Effector memory CD8-positive, alpha-beta T cell (primary cell): ENCODE measurements around the gene CPXM2.

Experiments used
- ATAC-seq: fragments of 150-1000 bp; cut with Tn5 transposase; replicated peaks from 2 replicates; pipeline ENCODE4 v1.10.0; 2021; ENCODE audit warnings: mild to moderate bottlenecking, moderate library complexity
- DNase-seq, 3 experiments: peaks; one replicate each; pipeline ENCODE4 v3.0.0; 2021
- H3K27ac Mint-ChIP-seq, 2 donors: one replicate each; pipeline ENCODE4 v1.8.0; 2022; ENCODE audit warnings: mild to moderate bottlenecking in 2 of 2, mixed read lengths in 2 of 2, moderate library complexity in 2 of 2
- H3K27me3 Mint-ChIP-seq, 2 donors: one replicate each; pipeline ENCODE4 v1.8.0; 2022; ENCODE audit warnings: mixed read lengths in 2 of 2
- H3K36me3 Mint-ChIP-seq: one replicate; pipeline ENCODE4 v1.8.0; 2022; ENCODE audit warnings: mild to moderate bottlenecking, moderate library complexity, mixed read lengths; ENCODE audit not compliant: insufficient read depth
- H3K4me1 Mint-ChIP-seq, 2 donors: one replicate each; pipeline ENCODE4 v1.8.0; 2022; ENCODE audit warnings: low read depth in 2 of 2, mixed read lengths in 2 of 2
- H3K4me3 Mint-ChIP-seq, 2 donors: one replicate each; pipeline ENCODE4 v1.8.0; 2022; ENCODE audit warnings: mild to moderate bottlenecking in 2 of 2, mixed read lengths in 2 of 2, moderate library complexity in 2 of 2
- H3K9me3 Mint-ChIP-seq, 2 donors: one replicate each; pipeline ENCODE4 v1.8.0; 2022; ENCODE audit warnings: mixed read lengths in 2 of 2

The CPXM2 gene

DNA sequence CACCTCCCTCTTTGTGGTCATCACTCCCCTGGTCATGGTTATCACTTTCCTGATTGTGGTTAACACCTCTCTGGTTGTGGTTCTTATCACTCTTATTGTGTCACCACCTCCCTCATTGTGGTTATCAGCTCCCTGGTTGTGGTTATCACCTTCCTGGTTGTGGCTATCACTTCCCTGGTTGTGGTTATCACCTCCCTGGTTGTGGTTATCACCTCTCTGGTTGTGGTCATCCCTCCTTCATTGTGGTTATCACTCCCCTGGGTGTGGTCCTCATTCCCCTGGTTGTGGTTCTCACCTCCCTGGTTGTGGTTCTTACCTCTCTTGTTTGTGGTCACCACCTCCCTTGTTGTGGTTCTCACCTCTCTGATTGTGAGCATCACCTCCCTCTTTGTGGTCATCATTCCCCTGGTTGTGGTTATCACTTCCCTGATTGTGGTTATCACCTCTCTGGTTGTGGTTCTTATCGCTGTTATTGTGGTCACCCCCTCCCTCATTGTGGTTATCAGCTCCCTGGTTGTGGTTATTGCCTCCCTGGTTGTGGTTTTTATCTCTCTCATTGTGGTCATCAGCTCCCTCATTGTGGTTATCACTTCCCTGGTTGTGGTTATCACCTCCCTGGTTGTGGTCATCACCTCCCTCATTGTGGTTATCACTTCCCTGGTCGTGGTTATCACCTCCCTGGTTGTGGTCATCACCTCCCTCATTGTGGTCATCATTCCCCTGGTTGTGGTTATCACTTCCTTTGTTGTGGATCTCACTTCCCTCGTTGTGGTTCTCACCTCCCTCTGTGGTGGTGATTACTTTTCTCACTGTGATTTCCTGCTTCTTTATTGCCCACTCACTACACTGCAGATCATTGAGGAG lies 118.7 kb downstream of the CPXM2 start:
- H3K4me3 Mint-ChIP-seq = peak overlapping the region; percentile 64 to 69
- peaks cover 6 to 14% of the 10 kb centered on the region in 2 donors for H3K4me1 Mint-ChIP-seq
- H3K9me3 Mint-ChIP-seq = peaks cover 10 to 19% of the 10 kb centered on the region in 2 donors
- peak; percentile 37 for ATAC-seq
- H3K27ac Mint-ChIP-seq = peak overlapping the region; percentile 95
- peak; percentile 1 to 20 (median 1) for DNase-seq
- H3K27me3 Mint-ChIP-seq = peaks cover 7 to 11% of the 10 kb centered on the region in 2 donors
- peaks cover 16% of the 10 kb centered on the region for H3K36me3 Mint-ChIP-seq

GRCh38 chr10:123771877-123772644 lies 119.5 kb downstream of the CPXM2 start:
- Mint-ChIP-seq H3K27me3 (peaks cover 3 to 5% of the 10 kb centered on the region in 2 donors), H3K4me3 (peak overlapping the region in 1 of 2 donors; percentile 69), H3K27ac (peak overlapping the region; percentile 95), H3K4me1 (peaks cover 6 to 14% of the 10 kb centered on the region in 2 donors), H3K9me3 (peaks cover 9 to 19% of the 10 kb centered on the region in 2 donors), H3K36me3 (peaks cover 16% of the 10 kb centered on the region)
- DNase-seq (peak; percentile 3 to 27 (median 8)), ATAC-seq (peak; percentile 56)

GRCh38 chr10:123769647-123770046 lies 122.0 kb downstream of the CPXM2 start:
- peaks cover 6 to 14% of the 10 kb centered on the region in 2 donors for H3K4me1 Mint-ChIP-seq
- no peak for ATAC-seq
- peaks cover 16% of the 10 kb centered on the region for H3K36me3 Mint-ChIP-seq

GRCh38 chr10:123766761-123767160 lies 124.8 kb downstream of the CPXM2 start:
- no peak for DNase-seq
- Mint-ChIP-seq H3K4me3 (no peak overlapping the region), H3K9me3 (peaks cover 5 to 7% of the 10 kb centered on the region in 2 donors), H3K36me3 (no peaks in the 10 kb centered on the region), H3K27ac (no peak overlapping the region), H3K4me1 (peaks cover 0 to 3% of the 10 kb centered on the region in 2 donors), H3K27me3 (peaks cover 19 to 35% of the 10 kb centered on the region in 2 donors)
- no peak for ATAC-seq

More at GRCh38 chr10:123769647-123770046, 122.0 kb downstream of the CPXM2 start:
- peaks cover 10 to 16% of the 10 kb centered on the region in 2 donors for H3K27me3 Mint-ChIP-seq
- H3K4me3 Mint-ChIP-seq = no peak overlapping the region
- DNase-seq = no peak
- no peak overlapping the region for H3K27ac Mint-ChIP-seq
- H3K9me3 Mint-ChIP-seq = peaks cover 9 to 19% of the 10 kb centered on the region in 2 donors

DNA sequence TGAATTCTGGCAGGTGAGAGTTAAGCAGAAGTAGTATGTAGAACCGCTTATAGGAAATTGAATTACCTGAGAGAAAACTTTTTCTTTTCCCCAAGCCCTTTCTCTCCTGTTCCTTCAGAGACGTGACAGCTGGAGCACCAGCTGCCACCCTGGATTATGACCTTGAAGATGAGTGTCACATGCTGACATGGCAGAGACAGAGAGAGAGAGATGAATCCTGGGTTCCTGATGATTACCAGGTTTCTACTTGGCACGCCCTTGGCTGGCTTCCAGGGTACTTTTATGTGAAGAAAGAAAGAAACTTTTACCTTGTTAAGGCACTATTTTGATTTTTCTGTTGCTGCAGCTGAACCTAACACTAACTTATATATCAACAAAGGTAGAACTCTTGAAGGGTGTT lies 125.6 kb downstream of the CPXM2 start:
- Mint-ChIP-seq H3K4me1 (peaks cover 0 to under 1% of the 10 kb centered on the region in 2 donors), H3K9me3 (peaks cover 2 to 3% of the 10 kb centered on the region in 2 donors), H3K36me3 (no peaks in the 10 kb centered on the region), H3K27ac (no peak overlapping the region), H3K27me3 (peaks cover 19 to 35% of the 10 kb centered on the region in 2 donors), H3K4me3 (no peak overlapping the region)
- DNase-seq = no peak
- no peak for ATAC-seq

- DNase-seq = no peak
- Mint-ChIP-seq H3K36me3 (no peaks in the 10 kb centered on the region), H3K27me3 (peaks cover 19 to 27% of the 10 kb centered on the region in 2 donors), H3K4me1 (no peaks in the 10 kb centered on the region), H3K9me3 (no peaks in the 10 kb centered on the region), H3K4me3 (no peak overlapping the region), H3K27ac (no peak overlapping the region)
- no peak for ATAC-seq
Measured at GRCh38 chr10:123761666-123762230, 129.9 kb downstream of the CPXM2 start.

- Mint-ChIP-seq H3K4me3 (no peak overlapping the region), H3K27me3 (peaks cover 17 to 25% of the 10 kb centered on the region in 2 donors), H3K36me3 (no peaks in the 10 kb centered on the region), H3K4me1 (no peaks in the 10 kb centered on the region), H3K27ac (no peak overlapping the region), H3K9me3 (no peaks in the 10 kb centered on the region)
- ATAC-seq (no peak), DNase-seq (no peak)
Measured at GRCh38 chr10:123761038-123761428, 130.6 kb downstream of the CPXM2 start.

GRCh38 chr10:123760356-123761037 lies 131.1 kb downstream of the CPXM2 start:
- no peak for DNase-seq
- H3K27ac Mint-ChIP-seq = no peak overlapping the region
- H3K9me3 Mint-ChIP-seq = no peaks in the 10 kb centered on the region
- peaks cover 12 to 20% of the 10 kb centered on the region in 2 donors for H3K27me3 Mint-ChIP-seq
- no peak overlapping the region for H3K4me3 Mint-ChIP-seq
- ATAC-seq = no peak
- no peaks in the 10 kb centered on the region for H3K36me3 Mint-ChIP-seq
- H3K4me1 Mint-ChIP-seq = no peaks in the 10 kb centered on the region

DNA sequence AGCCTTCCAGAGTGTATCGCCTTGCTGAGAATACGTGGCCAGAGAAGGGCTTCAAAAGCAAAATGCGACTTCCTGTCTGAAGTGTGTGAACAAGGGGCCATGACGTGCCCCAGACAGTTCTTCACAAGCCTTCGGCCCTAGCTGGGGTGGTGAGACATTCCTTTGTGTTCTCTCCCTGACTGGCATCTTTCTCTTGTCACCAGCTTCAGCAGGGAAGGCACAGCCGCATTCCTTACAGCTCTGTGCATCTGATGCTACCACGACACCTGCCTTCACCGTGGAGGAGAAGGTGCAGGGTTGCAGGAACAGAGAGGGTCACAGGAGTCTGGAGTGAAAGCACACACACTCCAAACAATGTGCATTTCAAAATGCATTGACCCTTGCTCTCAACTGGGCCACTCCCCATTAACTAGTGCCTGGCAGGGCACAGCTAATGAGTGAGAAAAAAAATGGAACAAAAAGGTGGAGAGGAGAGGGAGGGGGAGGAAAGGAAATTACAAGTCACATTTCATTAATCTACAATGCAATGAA lies 132.0 kb downstream of the CPXM2 start:
- Mint-ChIP-seq H3K27ac (no peak overlapping the region), H3K9me3 (no peaks in the 10 kb centered on the region), H3K27me3 (peaks cover 9 to 20% of the 10 kb centered on the region in 2 donors), H3K4me3 (no peak overlapping the region), H3K36me3 (no peaks in the 10 kb centered on the region), H3K4me1 (no peaks in the 10 kb centered on the region)
- DNase-seq (no peak), ATAC-seq (no peak)

DNA sequence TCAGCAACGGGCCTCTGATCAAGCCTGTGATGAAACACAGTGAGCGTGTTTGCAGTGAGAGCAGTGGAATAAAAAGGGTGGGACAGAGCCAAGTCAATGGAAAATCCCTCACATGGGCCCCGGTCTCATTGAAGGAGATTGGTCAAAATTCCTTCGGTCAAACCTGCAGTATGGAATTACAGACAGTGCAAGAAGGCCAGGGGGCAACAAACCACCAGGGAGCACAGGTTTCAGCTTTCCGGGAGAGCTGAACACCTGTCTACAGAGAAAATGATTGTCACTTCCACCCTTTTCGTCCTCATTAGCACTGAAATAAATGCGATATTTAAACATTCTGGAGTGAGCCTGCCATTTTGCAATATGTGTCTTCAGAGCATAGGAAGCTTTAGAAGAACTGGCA lies 132.6 kb downstream of the CPXM2 start:
- H3K9me3 Mint-ChIP-seq = no peaks in the 10 kb centered on the region
- DNase-seq (no peak), ATAC-seq (no peak)
- H3K27me3 Mint-ChIP-seq = peaks cover 13 to 21% of the 10 kb centered on the region in 2 donors
- no peak overlapping the region for H3K4me3 Mint-ChIP-seq
- H3K36me3 Mint-ChIP-seq = no peaks in the 10 kb centered on the region
- H3K4me1 Mint-ChIP-seq = no peaks in the 10 kb centered on the region
- H3K27ac Mint-ChIP-seq = no peak overlapping the region

- H3K4me3 Mint-ChIP-seq = no peak overlapping the region
- no peak for ATAC-seq
- peaks cover 10 to 16% of the 10 kb centered on the region in 2 donors for H3K27me3 Mint-ChIP-seq
- no peaks in the 10 kb centered on the region for H3K9me3 Mint-ChIP-seq
- no peaks in the 10 kb centered on the region for H3K4me1 Mint-ChIP-seq
- no peak overlapping the region for H3K27ac Mint-ChIP-seq
- H3K36me3 Mint-ChIP-seq = peaks cover 2% of the 10 kb centered on the region
- DNase-seq = no peak
Measured at GRCh38 chr10:123757853-123758252, 133.8 kb downstream of the CPXM2 start.

GRCh38 chr10:123755061-123755460 lies 136.5 kb downstream of the CPXM2 start:
- no peaks in the 10 kb centered on the region for H3K4me1 Mint-ChIP-seq
- H3K4me3 Mint-ChIP-seq = no peak overlapping the region
- no peak overlapping the region for H3K27ac Mint-ChIP-seq
- peaks cover 4% of the 10 kb centered on the region for H3K36me3 Mint-ChIP-seq
- H3K27me3 Mint-ChIP-seq = peaks cover 7 to 29% of the 10 kb centered on the region in 2 donors
- no peaks in the 10 kb centered on the region for H3K9me3 Mint-ChIP-seq
- ATAC-seq (no peak), DNase-seq (no peak)

DNA sequence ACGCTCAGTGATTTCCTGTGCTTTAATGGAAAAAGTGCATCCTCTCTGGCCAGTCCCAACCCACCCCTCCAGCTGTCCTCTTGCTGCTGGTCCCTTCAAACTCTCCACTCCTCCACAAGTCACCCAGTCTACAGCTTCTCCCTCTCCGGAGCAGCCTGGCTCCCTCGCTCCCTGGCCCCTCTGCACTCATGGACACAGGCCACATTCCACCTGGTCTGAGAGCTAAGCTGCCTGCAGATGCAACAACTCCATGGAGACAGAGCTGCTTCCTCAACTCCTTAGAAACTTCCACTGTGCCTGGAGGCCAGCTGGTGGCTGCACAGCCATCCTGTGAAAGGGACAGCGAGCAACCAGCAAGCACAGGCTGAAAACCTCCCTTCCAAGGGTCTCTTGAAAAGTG lies 137.5 kb downstream of the CPXM2 start:
- Mint-ChIP-seq H3K27ac (no peak overlapping the region), H3K36me3 (peaks cover 4% of the 10 kb centered on the region), H3K4me1 (no peaks in the 10 kb centered on the region), H3K27me3 (peaks cover 7 to 32% of the 10 kb centered on the region in 2 donors), H3K4me3 (no peak overlapping the region), H3K9me3 (no peaks in the 10 kb centered on the region)
- ATAC-seq (no peak), DNase-seq (no peak)
